Mammary epithelial cell (primary cell): ENCODE measurements around the gene UMODL1.

Experiments
- CTCF ChIP-seq, 2 donors: IDR thresholded peaks in 1 of 2; conservative IDR thresholded peaks in 1 of 2; 2 replicates each; pipeline ENCODE4 v1.5.1; 2011 to 2012; ENCODE audit warnings: inconsistent platforms in 2 of 2, low read length in 2 of 2, mild to moderate bottlenecking in 2 of 2, control low read depth in 1 of 2, low read depth in 1 of 2; ENCODE audit not compliant: insufficient read depth in 1 of 2; ENCODE audit errors: extremely low read depth in 1 of 2
- EZH2 ChIP-seq: IDR thresholded peaks from 2 replicates; pipeline ENCODE4 v1.6.1; 2012; ENCODE audit warnings: low read length, inconsistent platforms, borderline replicate concordance

- TF ChIP-seq CTCF (conservative IDR thresholded peaks at IDR 0.05 in 1 of 2, IDR thresholded peaks at IDR 0.05 in 1 of 2; ENCODE audit: extremely low read depth in 1 of 2, insufficient read depth in 1 of 2, low read depth in 1 of 2, low read length in 2 of 2): no peak
- no peak for TF ChIP-seq EZH2
Observed at GRCh38 chr21:42069843-42070242, 1.3 kb upstream of the UMODL1 start.
